Uterus (tissue), 4 donors: ENCODE data around the gene MCTP2. TPM values are rescaled to one million over a fixed set of nuclear protein-coding genes. Genes with fewer than 3 reads are reported as not detected.

Experiments
- DNase-seq, 2 donors: peaks; one replicate each; pipeline ENCODE4 v3.0.0-alpha.2; 2019 to 2020
- H3K27ac ChIP-seq, 2 donors: fragments of 200-600 bp; sonication (generic); 1 replicate in 1 of 2; 2 replicates in 1 of 2; pipeline ENCODE4 v1.5.1; 2016 to 2018
- H3K27me3 ChIP-seq, 2 donors: fragments of 200-600 bp; sonication (generic); one replicate each; pipeline ENCODE4 v1.5.1; 2018 to 2019; ENCODE audit warnings: control low read depth in 1 of 2
- H3K36me3 ChIP-seq, 2 donors: fragments of 200-600 bp; sonication (generic); one replicate each; pipeline ENCODE4 v1.5.1; 2019; ENCODE audit warnings: control low read depth in 1 of 2
- H3K4me1 ChIP-seq, 2 donors: fragments of 200-600 bp; sonication (generic); one replicate each; pipeline ENCODE4 v1.5.1; 2018 to 2019; ENCODE audit warnings: control low read depth in 1 of 2
- H3K4me3 ChIP-seq, 2 donors: fragments of 200-600 bp; sonication (generic); 1 replicate in 1 of 2; 2 replicates in 1 of 2; pipeline ENCODE4 v1.5.1; 2018 to 2019; ENCODE audit warnings: mild to moderate bottlenecking in 1 of 2
- H3K9me3 ChIP-seq, 2 donors: fragments of 200-600 bp; sonication (generic); one replicate each; pipeline ENCODE4 v1.5.1; 2019; ENCODE audit warnings: control low read depth in 1 of 2
- CTCF ChIP-seq, 4 experiments: fragments of 200-600 bp in 2 of 4; fragments of 450-650 bp in 2 of 4; sonication (generic) in 2 of 4; IDR thresholded peaks; one replicate each; pipeline ENCODE4 v1.5.1; 2016 to 2019; ENCODE audit warnings: antibody characterized with exemption in 4 of 4, mild to moderate bottlenecking in 2 of 4, moderate library complexity in 1 of 4
- POLR2A ChIP-seq, 2 donors: fragments of 450-650 bp; IDR thresholded peaks; one replicate each; pipeline ENCODE4 v1.6.1; 2016; ENCODE audit warnings: antibody characterized with exemption in 2 of 2, mild to moderate bottlenecking in 1 of 2, moderate library complexity in 1 of 2
- intact Hi-C: fragments of 100-400 bp; cut with DNase I; formaldehyde crosslinking; loops from one replicate; pipeline ENCODE4 v1.15.1; 2023; ENCODE audit warnings: low total_unique reads
- total RNA-seq, 4 donors: library from RNA; depleted of rRNA in 3 of 4; stranded (reverse); fragments of >200 nt in 3 of 4; gene quantifications; one replicate each; pipeline versions ENCODE4 v1.1.0 to v1.2.4, GENCODE V29; 2014 to 2023
- donor health status: DM: yes; HTN: yes; CAD: no.

Gene MCTP2
- total RNA-seq, 4 donors from 2014 or later = 3.3 to 98.9 (median 11.7) TPM

- H3K9me3 ChIP-seq = no peaks in the 10 kb centered on the region
- H3K27ac ChIP-seq = no peak overlapping the region
- DNase-seq = no peak
- TF ChIP-seq CTCF (IDR thresholded peaks at IDR 0.05) (no peak), POLR2A (IDR thresholded peaks at IDR 0.05) (no peak)
- no peak overlapping the region for H3K4me3 ChIP-seq
- no peaks in the 10 kb centered on the region for H3K27me3 ChIP-seq
- H3K36me3 ChIP-seq = no peaks in the 10 kb centered on the region
- no peaks in the 10 kb centered on the region for H3K4me1 ChIP-seq
- intact Hi-C loops = no loop called here
Observed at GRCh38 chr15:94359716-94360115, 128.4 kb downstream of the MCTP2 start.

- Histone ChIP-seq H3K9me3 (no peaks in the 10 kb centered on the region), H3K27me3 (no peaks in the 10 kb centered on the region), H3K36me3 (no peaks in the 10 kb centered on the region), H3K27ac (no peak overlapping the region), H3K4me1 (no peaks in the 10 kb centered on the region), H3K4me3 (no peak overlapping the region)
- intact Hi-C loops = no loop called here
- TF ChIP-seq CTCF (IDR thresholded peaks at IDR 0.05) (no peak), POLR2A (IDR thresholded peaks at IDR 0.05) (no peak)
- DNase-seq = no peak
Observed at GRCh38 chr15:94360251-94360685, 128.9 kb downstream of the MCTP2 start.

GRCh38 chr15:94362385-94363092 is 131.2 kb downstream of the MCTP2 start:
- TF ChIP-seq CTCF (IDR thresholded peaks at IDR 0.05) = no peak
- no peak for TF ChIP-seq POLR2A (IDR thresholded peaks at IDR 0.05)
- no peak for DNase-seq
- H3K27ac ChIP-seq = no peak overlapping the region
- H3K4me1 ChIP-seq = no peaks in the 10 kb centered on the region
- no peaks in the 10 kb centered on the region for H3K27me3 ChIP-seq
- no peak overlapping the region for H3K4me3 ChIP-seq
- no peaks in the 10 kb centered on the region for H3K9me3 ChIP-seq
- no peaks in the 10 kb centered on the region for H3K36me3 ChIP-seq
- intact Hi-C loops = no loop called here

- Histone ChIP-seq H3K4me1 (no peaks in the 10 kb centered on the region), H3K36me3 (no peaks in the 10 kb centered on the region), H3K9me3 (no peaks in the 10 kb centered on the region), H3K4me3 (no peak overlapping the region), H3K27me3 (no peaks in the 10 kb centered on the region), H3K27ac (no peak overlapping the region)
- intact Hi-C loops = no loop called here
- no peak for DNase-seq
- no peak for TF ChIP-seq CTCF (IDR thresholded peaks at IDR 0.05)
Observed at GRCh38 chr15:94363382-94363781, 132.0 kb downstream of the MCTP2 start.

- TF ChIP-seq POLR2A (IDR thresholded peaks at IDR 0.05) (no peak), CTCF (IDR thresholded peaks at IDR 0.05) (no peak)
- intact Hi-C loops = no loop called here
- no peak for DNase-seq
- H3K27me3 ChIP-seq = no peaks in the 10 kb centered on the region
- H3K4me1 ChIP-seq = no peaks in the 10 kb centered on the region
- H3K36me3 ChIP-seq = no peaks in the 10 kb centered on the region
- H3K9me3 ChIP-seq = no peaks in the 10 kb centered on the region
- no peak overlapping the region for H3K4me3 ChIP-seq
- no peak overlapping the region for H3K27ac ChIP-seq
Observed at GRCh38 chr15:94366781-94367180, 135.4 kb downstream of the MCTP2 start.
